ENCODE data around the gene MCL1.

Gene MCL1

GRCh38 chr1:150550222-150551050 is 29.0 kb downstream of the MCL1 start:
- Mint-ChIP-seq H3K4me3 (no peak overlapping the region), H3K27ac (no peak overlapping the region), H3K36me3 (ENCODE audit: low read depth) (peaks cover 2% of the 10 kb centered on the region), H3K4me1 (ENCODE audit: low read depth) (peaks cover 33% of the 10 kb centered on the region), H3K9me3 (no peaks in the 10 kb centered on the region), H3K27me3 (peaks cover 39% of the 10 kb centered on the region)
- no peak for DNase-seq

DNA sequence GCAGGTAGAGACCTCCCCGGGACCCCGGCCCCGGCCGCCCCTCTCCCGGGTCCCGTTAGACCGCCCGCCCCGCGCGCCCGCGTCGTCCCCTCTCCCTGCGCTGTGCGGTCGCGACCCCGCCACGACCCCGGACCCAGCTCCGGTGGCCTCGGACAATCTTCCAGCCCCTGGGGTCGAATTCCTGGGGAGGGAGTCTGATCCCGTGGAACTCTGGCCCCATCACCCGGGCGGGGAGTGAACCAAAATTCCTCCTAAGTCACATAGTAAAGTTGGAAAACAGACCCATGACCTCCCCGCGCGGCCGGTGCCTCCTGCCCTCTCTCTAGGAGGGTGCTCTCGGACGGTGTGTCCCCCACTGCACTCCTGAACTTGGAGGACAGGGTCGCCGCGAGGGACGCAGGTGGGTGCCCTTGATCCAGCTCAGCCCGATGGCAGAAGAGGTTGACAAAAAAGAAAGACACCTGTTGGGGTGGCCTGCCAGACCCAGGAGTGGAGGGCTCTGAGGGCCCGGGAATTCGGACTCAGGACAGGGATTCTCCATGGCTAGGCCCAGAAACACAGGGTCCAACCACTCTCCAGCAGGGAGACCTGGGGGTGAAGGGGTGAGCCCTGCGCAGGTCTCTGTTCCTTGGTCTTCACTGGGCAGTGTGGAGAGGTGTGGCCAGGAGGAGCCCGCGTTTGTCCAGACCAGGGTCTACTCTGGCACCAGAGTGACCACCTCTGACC is 29.8 kb downstream of the MCL1 start:
- Mint-ChIP-seq H3K27ac (peak overlapping the region; percentile 37), H3K4me1 (ENCODE audit: low read depth) (peaks cover 33% of the 10 kb centered on the region), H3K4me3 (peak overlapping the region; percentile 71), H3K9me3 (no peaks in the 10 kb centered on the region), H3K36me3 (ENCODE audit: low read depth) (no peaks in the 10 kb centered on the region), H3K27me3 (peaks cover 42% of the 10 kb centered on the region)
- DNase-seq: no peak

GRCh38 chr1:150548632-150549495 is 30.5 kb downstream of the MCL1 start, which contains the start of gene ADAMTSL4:
ADAMTSL4 (plus strand) TSS chr1:150549408; CDS start chr1:150552289, 2,881 bp downstream.
- Mint-ChIP-seq H3K4me3 (peak within 1 kb of the TSS; percentile 71), H3K27ac (peak within 1 kb of the TSS; percentile 37), H3K9me3 (no peaks in the 10 kb centered on the region), H3K4me1 (ENCODE audit: low read depth) (peaks cover 33% of the 10 kb centered on the region), H3K27me3 (peaks cover 42% of the 10 kb centered on the region), H3K36me3 (ENCODE audit: low read depth) (no peaks in the 10 kb centered on the region)
- DNase-seq: peak; percentile 61

GRCh38 chr1:150548324-150548631 is 31.1 kb downstream of the MCL1 start:
- Mint-ChIP-seq H3K9me3 (no peaks in the 10 kb centered on the region), H3K27ac (no peak overlapping the region), H3K4me1 (ENCODE audit: low read depth) (peaks cover 31% of the 10 kb centered on the region), H3K4me3 (peak overlapping the region; percentile 65), H3K36me3 (ENCODE audit: low read depth) (no peaks in the 10 kb centered on the region), H3K27me3 (peaks cover 47% of the 10 kb centered on the region)
- no peak for DNase-seq

DNA sequence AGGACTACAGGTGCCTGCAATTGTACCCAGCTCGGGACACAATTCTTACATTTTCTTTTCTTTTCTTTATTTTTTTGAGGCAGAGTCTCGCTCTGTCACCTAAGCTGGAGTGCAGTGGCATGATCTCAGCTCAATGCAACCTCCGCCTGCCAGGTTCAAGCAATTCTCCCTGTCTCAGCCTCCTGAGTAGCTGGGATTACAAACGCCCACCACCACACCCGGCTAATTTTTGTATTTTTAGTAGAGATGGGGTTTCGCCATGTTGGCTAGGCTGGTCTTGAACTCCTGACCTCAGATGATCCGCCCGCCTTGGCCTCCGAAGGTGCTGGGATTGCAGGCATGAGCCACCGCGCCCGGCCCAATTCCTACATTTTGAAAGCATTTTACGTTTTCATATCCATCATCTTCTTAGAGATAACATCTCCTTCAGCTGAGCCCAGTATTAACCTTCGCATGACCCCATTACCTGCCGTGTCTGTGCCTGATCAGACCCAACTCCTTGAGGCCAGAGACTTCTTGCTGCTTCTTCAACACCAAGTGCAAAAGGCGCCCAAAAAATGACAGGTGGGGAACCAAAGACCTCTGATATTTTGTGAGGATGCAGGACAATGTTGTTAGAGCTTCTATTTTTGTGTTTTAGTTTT is 33.0 kb downstream of the MCL1 start:
- no peaks in the 10 kb centered on the region for H3K36me3 Mint-ChIP-seq (ENCODE audit: low read depth)
- no peak overlapping the region for H3K27ac Mint-ChIP-seq
- no peak overlapping the region for H3K4me3 Mint-ChIP-seq
- DNase-seq: no peak
- H3K9me3 Mint-ChIP-seq: no peaks in the 10 kb centered on the region
- H3K4me1 Mint-ChIP-seq (ENCODE audit: low read depth): peaks cover 15% of the 10 kb centered on the region
- H3K27me3 Mint-ChIP-seq: peaks cover 44% of the 10 kb centered on the region

- H3K4me3 Mint-ChIP-seq: no peak overlapping the region
- H3K9me3 Mint-ChIP-seq: no peaks in the 10 kb centered on the region
- H3K27me3 Mint-ChIP-seq: peaks cover 35% of the 10 kb centered on the region
- H3K4me1 Mint-ChIP-seq (ENCODE audit: low read depth): peaks cover 8% of the 10 kb centered on the region
- H3K27ac Mint-ChIP-seq: no peak overlapping the region
- no peak for DNase-seq
- no peaks in the 10 kb centered on the region for H3K36me3 Mint-ChIP-seq (ENCODE audit: low read depth)
These were observed 33.9 kb downstream of the MCL1 start for GRCh38 chr1:150545486-150546032.

DNA sequence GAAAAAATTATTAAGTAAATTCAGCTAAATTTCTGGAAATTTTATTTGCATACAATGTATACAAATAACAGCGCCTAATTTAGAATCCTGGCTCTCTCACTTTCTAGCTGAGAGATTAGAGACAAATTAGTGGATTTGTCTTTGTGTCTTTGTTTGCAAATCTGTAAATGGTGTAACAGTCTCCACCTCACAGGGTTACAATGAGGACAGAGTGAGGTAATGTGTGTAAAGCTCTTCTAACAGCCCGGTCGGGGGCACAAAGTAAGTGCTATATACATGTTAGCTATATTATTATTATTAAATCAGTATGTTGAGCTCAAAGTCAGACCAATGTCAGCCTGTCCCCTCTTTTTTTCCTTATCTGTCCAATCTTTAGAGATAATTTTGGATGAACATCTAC is 35.2 kb downstream of the MCL1 start:
- Mint-ChIP-seq H3K27ac (no peak overlapping the region), H3K4me1 (ENCODE audit: low read depth) (peaks cover 4% of the 10 kb centered on the region), H3K9me3 (no peaks in the 10 kb centered on the region), H3K36me3 (ENCODE audit: low read depth) (no peaks in the 10 kb centered on the region), H3K4me3 (no peak overlapping the region), H3K27me3 (peaks cover 24% of the 10 kb centered on the region)
- no peak for DNase-seq

- Mint-ChIP-seq H3K9me3 (no peaks in the 10 kb centered on the region), H3K4me1 (ENCODE audit: low read depth) (peaks cover 4% of the 10 kb centered on the region), H3K36me3 (ENCODE audit: low read depth) (no peaks in the 10 kb centered on the region), H3K4me3 (no peak overlapping the region), H3K27ac (no peak overlapping the region), H3K27me3 (peaks cover 24% of the 10 kb centered on the region)
- no peak for DNase-seq
These were observed 35.8 kb downstream of the MCL1 start for GRCh38 chr1:150543500-150544143.

DNA sequence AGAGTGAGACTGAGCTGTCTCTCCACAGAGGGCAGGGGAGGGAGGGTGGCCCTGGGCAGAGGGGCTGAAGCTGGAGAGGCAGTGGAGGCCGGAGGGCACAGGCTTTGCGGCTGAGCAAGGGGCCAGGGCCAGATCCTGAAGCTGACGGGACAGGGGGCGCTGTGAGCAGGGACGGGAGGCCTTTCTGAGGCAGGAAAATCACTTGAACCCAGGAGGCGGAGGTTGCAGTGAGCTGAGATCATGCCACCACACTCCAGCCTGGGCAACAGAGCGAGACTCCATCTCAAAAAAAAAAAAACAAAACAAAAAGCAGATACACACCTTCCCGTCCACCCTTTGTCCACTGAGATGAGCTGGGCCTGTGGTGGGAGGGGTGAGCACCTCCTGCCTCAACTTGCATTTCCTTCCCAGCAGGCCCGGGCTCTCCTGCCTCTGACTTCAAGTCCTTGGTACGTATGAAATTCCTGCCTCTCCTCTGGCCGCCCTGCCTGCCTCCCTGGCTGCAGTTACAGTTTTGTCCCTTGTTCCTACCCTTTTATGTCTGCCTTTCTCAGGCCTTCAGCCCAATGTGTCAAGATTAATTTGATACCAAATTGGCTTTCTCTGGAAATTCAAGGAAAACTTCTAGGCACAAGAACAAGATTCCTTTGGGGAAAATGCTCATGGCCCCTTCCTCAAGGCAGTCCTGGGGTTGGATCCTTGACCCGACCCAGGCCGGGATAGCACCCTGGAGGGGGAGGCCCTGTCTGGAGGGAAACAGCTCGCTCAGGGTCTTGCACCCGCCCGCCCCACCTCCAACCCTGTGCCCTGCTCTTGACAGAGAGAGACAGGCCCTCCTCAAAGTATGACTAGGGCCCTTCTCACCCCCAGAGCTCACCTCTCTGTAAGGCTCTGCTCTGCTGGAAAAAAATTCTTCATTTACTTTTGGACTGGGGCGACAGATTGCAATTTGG is 41.4 kb downstream of the MCL1 start:
- no peak for DNase-seq
- H3K4me3 Mint-ChIP-seq: no peak overlapping the region
- no peaks in the 10 kb centered on the region for H3K27me3 Mint-ChIP-seq
- no peaks in the 10 kb centered on the region for H3K4me1 Mint-ChIP-seq (ENCODE audit: low read depth)
- H3K36me3 Mint-ChIP-seq (ENCODE audit: low read depth): no peaks in the 10 kb centered on the region
- H3K27ac Mint-ChIP-seq: no peak overlapping the region
- no peaks in the 10 kb centered on the region for H3K9me3 Mint-ChIP-seq

DNA sequence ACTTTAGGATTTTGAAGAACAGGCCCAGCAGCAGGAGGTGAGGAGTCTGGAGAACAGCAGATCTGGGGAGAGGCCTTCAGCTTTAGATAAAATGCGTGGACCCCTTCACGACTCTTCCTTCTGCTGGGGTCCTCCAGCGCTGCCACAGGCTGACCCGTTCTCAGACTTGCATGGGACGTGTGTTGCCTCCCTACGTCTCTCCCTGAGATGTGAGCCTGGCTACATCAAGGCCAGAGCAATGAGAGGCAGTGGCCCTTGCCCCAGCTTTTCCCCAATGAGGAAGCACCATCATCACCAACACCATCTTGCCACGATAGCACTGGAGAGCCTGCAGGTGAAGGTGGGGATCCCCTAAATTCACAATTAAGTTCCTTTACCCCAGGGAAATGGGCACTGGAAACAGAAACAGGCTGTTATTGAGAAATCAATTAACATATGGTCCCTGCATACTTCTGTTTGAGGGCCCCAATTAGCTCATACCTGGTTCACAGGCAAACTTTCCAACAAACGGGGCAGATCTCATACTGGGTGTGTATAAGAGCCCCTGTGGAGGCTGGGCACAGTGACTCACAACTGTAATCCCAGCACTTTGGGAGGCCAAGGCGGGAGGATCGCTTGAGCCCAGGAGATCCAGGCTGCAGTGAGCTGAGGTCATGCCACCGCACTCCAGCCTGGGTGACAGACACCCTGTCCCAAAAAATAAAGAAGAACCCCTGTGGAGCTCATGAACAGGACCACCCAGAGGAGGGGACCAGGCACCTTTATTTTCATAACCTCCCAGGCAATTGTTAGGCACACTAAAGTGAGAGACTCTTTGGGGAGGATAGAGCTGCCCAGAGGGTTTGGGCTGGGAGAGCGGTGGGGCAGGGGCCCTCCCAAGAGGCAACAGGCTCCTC is 42.3 kb downstream of the MCL1 start:
- Mint-ChIP-seq H3K27ac (no peak overlapping the region), H3K4me1 (ENCODE audit: low read depth) (peaks cover 3% of the 10 kb centered on the region), H3K36me3 (ENCODE audit: low read depth) (no peaks in the 10 kb centered on the region), H3K9me3 (no peaks in the 10 kb centered on the region), H3K27me3 (no peaks in the 10 kb centered on the region), H3K4me3 (no peak overlapping the region)
- no peak for DNase-seq

DNA sequence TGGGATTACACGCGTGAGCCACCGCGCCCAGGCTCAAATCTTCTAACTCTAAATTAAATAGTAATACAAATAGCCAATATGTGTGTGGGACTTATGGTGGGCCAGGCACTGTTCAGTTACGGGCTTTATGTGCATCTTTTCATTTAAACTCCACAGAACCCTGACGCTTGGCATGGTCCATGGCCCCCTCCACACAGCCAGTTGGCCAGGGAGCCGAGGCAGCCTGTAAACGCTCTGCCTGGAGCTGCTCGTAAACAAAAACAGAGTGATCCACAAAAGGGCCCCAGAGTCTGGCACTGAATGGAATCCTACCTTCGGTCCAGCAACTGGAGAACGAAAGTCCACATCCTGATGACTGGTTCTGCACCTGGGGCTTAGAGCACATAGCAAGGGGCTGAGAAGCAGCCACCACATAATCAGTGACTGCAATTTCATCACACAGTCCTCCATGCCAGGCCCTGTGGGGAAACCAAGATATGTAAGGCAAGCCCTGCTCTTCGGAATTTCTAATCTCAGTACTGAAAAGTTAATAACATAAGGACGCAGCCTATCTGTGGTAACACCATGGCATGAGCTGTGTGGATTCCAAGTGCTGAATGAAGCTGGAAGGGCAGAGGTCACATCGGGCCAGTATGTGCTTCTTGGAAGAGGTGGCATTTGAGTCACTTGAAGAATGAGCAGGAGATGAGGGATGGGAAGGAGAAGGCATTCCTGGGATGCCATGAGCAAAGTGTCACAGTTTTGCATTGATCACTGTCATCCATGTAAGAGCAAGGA is 43.7 kb downstream of the MCL1 start:
- H3K4me3 Mint-ChIP-seq: no peak overlapping the region
- peaks cover 3% of the 10 kb centered on the region for H3K4me1 Mint-ChIP-seq (ENCODE audit: low read depth)
- H3K27ac Mint-ChIP-seq: no peak overlapping the region
- H3K9me3 Mint-ChIP-seq: no peaks in the 10 kb centered on the region
- DNase-seq: no peak
- no peaks in the 10 kb centered on the region for H3K27me3 Mint-ChIP-seq
- H3K36me3 Mint-ChIP-seq (ENCODE audit: low read depth): no peaks in the 10 kb centered on the region

Measured in activated T-cell treated with anti-CD3 and anti-CD28 coated beads, Interleukin-2, amount 50 U/mL, for 24 hours (primary cell).